ENCODE measurements around the gene CTDSP1. TPM values are rescaled to one million over a fixed set of nuclear protein-coding genes. Genes with fewer than 3 reads are reported as not detected.
A peak's percentile ranks its signal among the peaks of the same experiment; 100 is the strongest.

The CTDSP1 gene
- total RNA-seq, 2 experiments from 2014 or later = 169 to 174 TPM

DNA sequence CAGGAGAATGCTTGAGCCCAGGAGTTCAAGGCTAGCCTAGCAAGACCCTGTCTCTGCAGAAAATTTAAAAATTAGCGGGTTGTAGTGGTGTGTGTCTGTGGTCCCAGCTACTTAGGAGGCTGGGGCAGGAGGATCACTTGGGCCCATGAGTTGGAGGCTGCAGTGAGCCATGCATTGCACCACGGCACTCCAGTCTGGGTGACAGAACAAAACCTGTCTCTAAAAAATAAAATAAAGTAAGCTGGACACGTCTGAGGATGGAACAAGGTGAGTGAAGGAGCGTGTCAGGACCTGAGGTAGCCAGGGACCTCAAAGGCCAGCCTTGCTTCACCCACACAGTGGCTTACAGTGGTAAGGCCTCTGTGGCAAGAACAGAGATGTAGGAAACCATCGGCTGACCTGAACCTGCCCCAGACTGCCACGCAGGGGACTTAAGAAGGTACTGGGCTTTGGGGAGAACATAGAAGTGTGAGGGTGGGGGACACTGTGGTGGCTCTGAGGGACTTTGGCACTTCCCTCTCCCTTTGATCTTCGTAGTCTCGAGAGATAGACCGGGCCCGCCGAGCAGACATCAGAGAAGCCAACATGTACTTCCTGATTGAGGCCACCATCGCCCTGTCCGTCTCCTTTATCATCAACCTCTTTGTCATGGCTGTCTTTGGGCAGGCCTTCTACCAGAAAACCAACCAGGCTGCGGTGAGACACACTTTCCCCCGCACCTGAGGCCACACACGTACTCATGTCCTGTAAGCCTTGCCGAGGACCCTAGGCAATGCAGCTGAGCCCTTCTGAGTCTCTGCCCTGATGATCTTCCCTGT is 10.1 kb upstream of the CTDSP1 start:
- no peak overlapping the region for H3K27ac Mint-ChIP-seq
- no peak for ATAC-seq (ENCODE audit: low read depth)
- H3K27me3 Mint-ChIP-seq = peaks cover 2% of the 10 kb centered on the region
- H3K9me3 Mint-ChIP-seq = no peaks in the 10 kb centered on the region
- H3K4me3 Mint-ChIP-seq = no peak overlapping the region
- no peak for DNase-seq
- H3K36me3 Mint-ChIP-seq = no peaks in the 10 kb centered on the region
- POLR2A ChIA-PET = no interaction called here
- peaks cover 12% of the 10 kb centered on the region for H3K4me1 Mint-ChIP-seq

DNA sequence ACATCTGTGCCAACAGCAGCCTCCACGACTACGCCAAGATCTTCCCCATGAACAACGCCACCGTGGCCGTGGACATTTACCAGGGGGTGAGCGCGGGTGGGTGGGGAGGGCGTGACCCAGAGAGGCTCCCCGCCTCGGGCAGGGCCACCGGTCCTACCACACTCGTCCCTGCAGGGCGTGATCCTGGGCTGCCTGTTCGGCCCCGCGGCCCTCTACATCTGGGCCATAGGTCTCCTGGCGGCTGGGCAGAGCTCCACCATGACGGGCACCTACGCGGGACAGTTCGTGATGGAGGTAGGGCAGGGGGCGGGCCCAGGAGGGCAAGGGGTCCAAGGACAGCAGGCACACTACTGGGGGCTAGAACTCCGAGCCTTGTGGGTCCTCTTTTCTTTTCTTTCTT is 8.5 kb upstream of the CTDSP1 start:
- H3K27ac Mint-ChIP-seq = no peak overlapping the region
- no peak overlapping the region for H3K4me3 Mint-ChIP-seq
- POLR2A ChIA-PET = no interaction called here

DNA sequence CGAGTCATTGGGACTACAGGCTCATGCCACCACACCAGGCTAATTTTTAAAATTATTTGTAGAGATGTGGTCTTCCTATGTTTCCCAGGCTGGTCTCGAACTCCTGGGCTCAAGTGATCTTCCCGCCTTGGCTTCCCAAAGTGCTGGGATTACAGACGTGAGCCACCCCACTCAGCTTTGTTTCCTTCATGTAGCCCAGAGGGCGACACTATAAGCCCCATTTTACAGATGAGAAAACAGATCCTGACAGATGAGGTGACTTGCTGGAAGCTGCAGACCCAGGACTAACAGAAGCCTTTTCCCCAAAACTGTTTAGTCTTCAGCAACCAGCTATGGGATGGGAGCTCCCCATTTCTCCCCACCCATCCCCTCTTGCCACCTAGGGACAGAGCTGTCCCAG is 7.2 kb upstream of the CTDSP1 start:
- H3K4me1 Mint-ChIP-seq = peaks cover 24% of the 10 kb centered on the region
- H3K4me3 Mint-ChIP-seq = no peak overlapping the region
- H3K9me3 Mint-ChIP-seq = no peaks in the 10 kb centered on the region
- no peaks in the 10 kb centered on the region for H3K27me3 Mint-ChIP-seq
- POLR2A ChIA-PET = interaction anchor here (1.2 kb wide), 1 partner anchor 106 kb away, joined by 3 read pairs; no protein-coding TSS in a partner anchor
- peaks cover 2% of the 10 kb centered on the region for H3K36me3 Mint-ChIP-seq
- DNase-seq = no peak
- no peak for ATAC-seq (ENCODE audit: low read depth)
- H3K27ac Mint-ChIP-seq = no peak overlapping the region

More for the DNA sequence above, 8.5 kb upstream of the CTDSP1 start:
- Mint-ChIP-seq H3K4me1 (peaks cover 21% of the 10 kb centered on the region), H3K27me3 (peaks cover 2% of the 10 kb centered on the region), H3K36me3 (no peaks in the 10 kb centered on the region), H3K9me3 (no peaks in the 10 kb centered on the region)
- DNase-seq (no peak), ATAC-seq (ENCODE audit: low read depth) (no peak)

DNA sequence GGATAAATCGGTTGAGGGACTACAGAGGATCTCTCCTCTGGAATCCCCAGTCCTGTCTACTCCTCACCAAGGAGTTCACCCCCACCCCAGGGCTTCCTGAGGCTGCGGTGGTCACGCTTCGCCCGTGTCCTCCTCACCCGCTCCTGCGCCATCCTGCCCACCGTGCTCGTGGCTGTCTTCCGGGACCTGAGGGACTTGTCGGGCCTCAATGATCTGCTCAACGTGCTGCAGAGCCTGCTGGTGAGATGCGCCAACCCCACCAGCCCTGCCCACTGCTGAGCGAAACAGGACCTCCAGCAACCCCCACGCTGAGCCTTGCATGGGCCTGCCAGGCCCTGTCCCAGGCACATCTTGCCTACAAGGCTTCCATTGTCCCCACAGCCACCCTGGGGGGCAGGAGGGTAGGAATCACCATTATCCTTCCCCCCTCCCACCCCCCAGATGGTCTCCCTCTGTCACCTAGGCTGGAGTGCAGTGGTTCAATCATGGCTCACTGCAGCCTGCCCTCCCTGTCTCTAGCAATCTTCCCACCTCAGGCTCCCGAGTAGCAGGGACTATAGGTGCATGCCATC is 6.7 kb upstream of the CTDSP1 start:
- H3K27me3 Mint-ChIP-seq = no peaks in the 10 kb centered on the region
- peak overlapping the region; percentile 48 for H3K27ac Mint-ChIP-seq
- H3K36me3 Mint-ChIP-seq = peaks cover 2% of the 10 kb centered on the region
- peaks cover 24% of the 10 kb centered on the region for H3K4me1 Mint-ChIP-seq
- no peaks in the 10 kb centered on the region for H3K9me3 Mint-ChIP-seq
- H3K4me3 Mint-ChIP-seq = no peak overlapping the region
- no peak for DNase-seq
- POLR2A ChIA-PET = interaction anchor here (0.6 to 1.2 kb wide), 2 partner anchors 26 to 107 kb away, joined by 3 to 4 read pairs; no protein-coding TSS in a partner anchor
- ATAC-seq (ENCODE audit: low read depth) = no peak

DNA sequence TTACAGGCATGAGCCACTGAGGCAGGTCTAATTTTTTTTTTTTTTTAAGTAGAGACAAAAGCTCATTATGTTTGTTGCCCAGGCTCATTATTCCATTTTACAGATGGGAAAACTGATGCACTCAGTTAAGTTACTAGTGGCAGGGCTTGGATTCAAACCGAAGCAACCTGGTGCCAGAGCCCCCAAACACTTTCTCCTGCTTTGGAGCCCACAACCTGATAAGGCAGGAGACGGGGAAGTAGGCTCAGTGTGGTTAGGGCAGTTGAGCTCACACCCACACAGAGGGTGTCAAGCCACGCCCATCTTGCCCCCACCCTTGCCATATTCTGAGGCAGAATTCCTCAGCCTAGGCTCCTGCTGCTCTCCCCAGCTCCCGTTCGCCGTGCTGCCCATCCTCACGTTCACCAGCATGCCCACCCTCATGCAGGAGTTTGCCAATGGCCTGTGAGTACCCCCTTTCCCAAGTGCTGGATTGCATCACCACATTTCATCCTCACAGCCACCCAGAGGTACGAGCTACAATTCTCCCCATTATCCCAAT is 5.8 kb upstream of the CTDSP1 start:
- no peak for DNase-seq
- no peaks in the 10 kb centered on the region for H3K9me3 Mint-ChIP-seq
- H3K27ac Mint-ChIP-seq = peak overlapping the region; percentile 45
- POLR2A ChIA-PET = interaction anchor here (1.2 to 1.3 kb wide), 3 partner anchors 103 to 120 kb away, joined by 3 read pairs; no protein-coding TSS in a partner anchor
- H3K4me1 Mint-ChIP-seq = peaks cover 24% of the 10 kb centered on the region
- H3K27me3 Mint-ChIP-seq = no peaks in the 10 kb centered on the region
- peaks cover 2% of the 10 kb centered on the region for H3K36me3 Mint-ChIP-seq
- H3K4me3 Mint-ChIP-seq = no peak overlapping the region
- no peak for ATAC-seq (ENCODE audit: low read depth)

DNA sequence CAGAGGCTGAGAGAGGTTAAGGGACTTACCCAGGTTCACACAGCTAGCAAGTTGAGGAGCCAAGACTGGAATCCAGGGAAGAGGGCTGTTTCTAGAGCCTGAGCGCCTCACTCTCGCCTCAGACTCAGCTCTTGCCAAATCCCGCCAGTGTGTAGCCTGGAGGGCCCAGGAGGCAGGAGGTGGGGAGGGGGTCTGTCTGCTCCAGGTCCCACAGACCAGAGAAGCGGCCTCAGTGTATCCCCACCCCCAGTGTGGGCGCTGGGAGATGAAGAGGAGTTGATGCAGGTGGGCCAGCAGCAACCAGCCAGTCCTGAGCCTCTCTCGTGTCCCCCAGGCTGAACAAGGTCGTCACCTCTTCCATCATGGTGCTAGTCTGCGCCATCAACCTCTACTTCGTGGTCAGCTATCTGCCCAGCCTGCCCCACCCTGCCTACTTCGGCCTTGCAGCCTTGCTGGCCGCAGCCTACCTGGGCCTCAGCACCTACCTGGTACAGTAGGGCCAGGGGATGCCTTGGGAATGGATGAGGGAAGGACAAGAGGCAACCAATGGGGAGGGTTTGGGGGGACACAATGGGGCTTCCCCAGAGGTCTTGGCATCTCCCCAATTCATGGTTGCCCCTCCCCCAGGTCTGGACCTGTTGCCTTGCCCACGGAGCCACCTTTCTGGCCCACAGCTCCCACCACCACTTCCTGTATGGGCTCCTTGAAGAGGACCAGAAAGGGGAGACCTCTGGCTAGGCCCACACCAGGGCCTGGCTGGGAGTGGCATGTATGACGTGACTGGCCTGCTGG is 5.2 kb upstream of the CTDSP1 start:
- POLR2A ChIA-PET = interaction anchor here (1.2 to 1.3 kb wide), 2 partner anchors 104 to 121 kb away, joined by 3 read pairs; no protein-coding TSS in a partner anchor
- ATAC-seq (ENCODE audit: low read depth) = no peak
- Mint-ChIP-seq H3K9me3 (no peaks in the 10 kb centered on the region), H3K4me1 (peaks cover 24% of the 10 kb centered on the region), H3K27me3 (no peaks in the 10 kb centered on the region), H3K36me3 (peaks cover 2% of the 10 kb centered on the region), H3K4me3 (no peak overlapping the region), H3K27ac (peak overlapping the region; percentile 62)
- peak; percentile 48 for DNase-seq

DNA sequence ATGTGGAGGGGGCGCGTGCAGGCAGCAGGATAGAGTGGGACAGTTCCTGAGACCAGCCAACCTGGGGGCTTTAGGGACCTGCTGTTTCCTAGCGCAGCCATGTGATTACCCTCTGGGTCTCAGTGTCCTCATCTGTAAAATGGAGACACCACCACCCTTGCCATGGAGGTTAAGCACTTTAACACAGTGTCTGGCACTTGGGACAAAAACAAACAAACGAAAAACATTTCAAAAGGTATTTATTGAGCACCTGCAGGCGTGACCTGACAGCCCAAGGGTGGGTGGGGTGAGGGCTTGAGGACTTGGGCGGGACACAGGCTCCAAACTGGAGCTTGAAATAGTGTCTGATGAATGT is 4.6 kb upstream of the CTDSP1 start:
- no peak for ATAC-seq (ENCODE audit: low read depth)
- H3K4me1 Mint-ChIP-seq = peaks cover 24% of the 10 kb centered on the region

DNA sequence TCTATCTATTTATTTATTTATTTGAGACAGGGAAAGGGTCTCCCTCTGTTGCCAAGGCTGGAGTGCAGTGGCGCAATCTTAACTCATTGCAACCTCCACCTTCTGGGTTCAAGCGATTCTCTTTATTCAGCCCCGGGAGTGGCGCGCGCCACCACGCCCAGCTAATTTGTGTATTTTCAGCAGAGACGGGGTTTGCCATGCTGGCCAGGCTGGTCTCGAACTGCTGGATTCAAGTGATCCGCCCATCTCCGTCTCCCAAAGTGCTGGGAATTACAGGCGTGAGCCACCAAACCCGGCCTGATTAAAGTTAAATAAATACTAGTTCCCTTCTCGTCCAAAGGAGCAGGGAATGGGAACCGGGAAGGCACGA is 4.2 kb upstream of the CTDSP1 start:
- peaks cover 24% of the 10 kb centered on the region for H3K4me1 Mint-ChIP-seq
- H3K9me3 Mint-ChIP-seq = no peaks in the 10 kb centered on the region
- POLR2A ChIA-PET = interaction anchor here (0.5 to 2.8 kb wide), 7 partner anchors 10 to 180 kb away, joined by 3 to 30 read pairs (median 9); partner anchors contain the start of genes AAMP and PNKD
- no peaks in the 10 kb centered on the region for H3K27me3 Mint-ChIP-seq
- ATAC-seq (ENCODE audit: low read depth) (no peak), DNase-seq (no peak)
- H3K4me3 Mint-ChIP-seq = peak overlapping the region; percentile 70
- peak overlapping the region; percentile 98 for H3K27ac Mint-ChIP-seq
- H3K36me3 Mint-ChIP-seq = peaks cover 2% of the 10 kb centered on the region

More for the DNA sequence above, 4.6 kb upstream of the CTDSP1 start:
- peak overlapping the region; percentile 62 for H3K27ac Mint-ChIP-seq
- DNase-seq = no peak
- H3K9me3 Mint-ChIP-seq = no peaks in the 10 kb centered on the region
- H3K27me3 Mint-ChIP-seq = no peaks in the 10 kb centered on the region
- POLR2A ChIA-PET = interaction anchor here (0.5 to 2.0 kb wide), 2 partner anchors 93 to 122 kb away, joined by 3 to 7 read pairs; no protein-coding TSS in a partner anchor
- H3K4me3 Mint-ChIP-seq = no peak overlapping the region
- peaks cover 2% of the 10 kb centered on the region for H3K36me3 Mint-ChIP-seq

DNA sequence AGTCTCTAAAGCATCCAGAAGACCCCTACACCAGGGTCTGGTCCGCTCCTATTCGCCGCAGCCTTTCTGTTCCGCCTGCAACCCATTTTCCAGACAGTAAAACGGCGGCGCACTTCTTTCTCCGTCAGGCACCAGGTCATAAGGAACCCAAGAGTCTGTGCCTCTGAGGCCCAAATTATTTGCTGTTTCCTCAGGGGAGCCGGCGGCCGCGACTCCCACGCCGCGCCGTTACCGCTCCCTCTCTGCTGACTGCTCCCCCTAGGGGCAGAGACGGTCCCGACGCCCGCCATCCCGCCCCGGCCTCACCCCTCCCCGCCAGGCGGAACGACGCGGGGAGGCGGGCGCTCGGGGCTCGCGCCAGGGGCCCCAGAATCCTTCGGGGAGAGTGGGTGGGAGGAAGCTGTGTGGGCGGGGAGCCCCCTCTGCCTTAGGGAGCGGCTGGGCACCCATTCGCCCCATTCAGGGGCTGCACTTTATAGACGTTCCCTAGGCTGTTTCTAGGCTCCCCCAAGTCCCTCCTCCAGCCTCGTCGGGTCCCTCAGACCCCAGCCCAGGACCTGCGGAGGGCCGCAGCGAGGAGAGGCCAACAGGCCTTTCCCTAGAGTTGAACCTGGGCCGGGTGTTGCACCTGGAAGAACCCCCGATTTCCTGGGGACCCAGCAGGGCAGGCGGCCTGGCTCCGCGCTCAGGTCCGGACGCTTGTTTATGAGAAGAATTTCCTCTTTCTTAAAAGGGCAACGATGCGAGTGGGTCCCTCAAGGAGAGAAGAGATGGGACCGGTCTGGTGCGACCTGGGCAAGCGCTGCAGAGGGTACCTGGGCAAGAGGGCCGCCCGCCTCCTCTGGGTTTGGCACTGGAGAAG is 3.6 kb upstream of the CTDSP1 start:
- peaks cover 2% of the 10 kb centered on the region for H3K36me3 Mint-ChIP-seq
- H3K4me3 Mint-ChIP-seq = peak overlapping the region; percentile 97
- POLR2A ChIA-PET = interaction anchor here (0.5 to 2.8 kb wide), 11 partner anchors 10 to 180 kb away, joined by 3 to 30 read pairs (median 7); partner anchors contain the start of genes AAMP, PNKD and USP37
- DNase-seq = peak; percentile 95
- H3K27me3 Mint-ChIP-seq = no peaks in the 10 kb centered on the region
- peak overlapping the region; percentile 98 for H3K27ac Mint-ChIP-seq
- peaks cover 24% of the 10 kb centered on the region for H3K4me1 Mint-ChIP-seq
- ATAC-seq (ENCODE audit: low read depth) = peak; percentile 57
- no peaks in the 10 kb centered on the region for H3K9me3 Mint-ChIP-seq

DNA sequence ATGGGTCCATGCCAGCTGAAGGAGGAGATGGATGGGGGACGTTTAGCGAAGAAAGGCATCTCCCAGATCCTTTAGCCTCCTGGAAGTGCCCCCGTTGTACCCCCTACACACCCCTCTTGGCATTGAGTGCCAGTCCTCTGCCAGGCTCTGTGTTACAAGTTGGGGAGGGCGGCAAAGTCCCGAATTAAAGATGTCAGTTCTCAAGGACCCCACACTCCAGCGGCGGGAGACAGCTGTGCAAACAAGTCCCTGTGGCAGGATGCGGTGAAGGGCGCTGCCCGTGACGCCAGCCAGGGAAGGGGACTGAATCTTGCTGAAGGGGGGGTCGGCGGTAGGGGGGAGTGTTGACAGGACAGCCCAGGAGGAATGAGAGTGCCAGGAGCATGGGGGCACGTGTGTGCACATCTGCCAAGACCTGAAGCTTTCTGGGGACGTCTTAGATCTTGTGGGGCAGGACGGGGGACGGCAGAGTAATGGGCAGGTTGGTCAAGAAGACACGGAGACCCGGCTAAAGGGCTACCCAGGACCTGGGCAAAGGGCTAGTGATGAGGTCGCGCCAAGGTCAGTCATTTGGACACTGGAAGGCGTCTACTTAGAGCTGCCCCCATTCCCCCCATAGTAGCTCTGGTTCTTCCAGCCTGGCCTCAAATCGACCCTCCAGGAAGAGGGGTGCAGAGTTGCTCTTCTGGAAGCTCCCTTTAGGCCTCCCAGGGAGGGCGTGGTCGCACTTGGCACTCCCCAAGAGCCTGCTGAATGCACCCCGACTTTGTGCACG is 2.8 kb upstream of the CTDSP1 start:
- Mint-ChIP-seq H3K36me3 (peaks cover 2% of the 10 kb centered on the region), H3K4me3 (peak overlapping the region; percentile 97), H3K4me1 (peaks cover 26% of the 10 kb centered on the region), H3K27me3 (no peaks in the 10 kb centered on the region), H3K9me3 (no peaks in the 10 kb centered on the region), H3K27ac (peak overlapping the region; percentile 98)
- ATAC-seq (ENCODE audit: low read depth) (peak; percentile 7), DNase-seq (peak; percentile 83)
- POLR2A ChIA-PET = interaction anchor here (0.7 to 2.8 kb wide), 11 partner anchors 9 to 275 kb away, joined by 4 to 30 read pairs (median 7); partner anchors contain the start of genes AAMP, PNKD, RNF25 and STK36

DNA sequence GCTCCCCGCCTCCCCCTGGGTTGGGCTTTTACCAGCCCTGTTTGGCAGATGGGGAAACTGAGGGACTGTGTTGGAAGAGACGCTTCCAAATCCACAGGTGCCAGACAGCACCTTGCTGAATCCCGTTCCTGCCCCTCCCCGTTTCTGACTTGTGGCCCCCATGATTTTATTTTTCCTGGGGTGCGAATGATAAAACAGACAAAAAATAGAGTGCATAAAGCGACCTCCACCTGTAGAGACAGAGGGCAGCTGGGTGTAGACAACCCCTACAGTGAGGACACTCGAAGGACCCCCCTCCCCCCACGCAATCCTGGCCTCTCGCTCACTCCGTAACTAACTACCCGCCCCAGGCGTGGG is 2.2 kb upstream of the CTDSP1 start:
- peaks cover 2% of the 10 kb centered on the region for H3K36me3 Mint-ChIP-seq
- POLR2A ChIA-PET = interaction anchor here (1.3 to 2.8 kb wide), 8 partner anchors 8 to 274 kb away, joined by 4 to 30 read pairs (median 9); partner anchors contain the start of genes AAMP, PNKD, RNF25 and STK36
- peak overlapping the region; percentile 97 for H3K4me3 Mint-ChIP-seq
- ATAC-seq (ENCODE audit: low read depth) (no peak), DNase-seq (no peak)
- peak overlapping the region; percentile 98 for H3K27ac Mint-ChIP-seq
- H3K4me1 Mint-ChIP-seq = peaks cover 26% of the 10 kb centered on the region
- H3K9me3 Mint-ChIP-seq = no peaks in the 10 kb centered on the region
- H3K27me3 Mint-ChIP-seq = no peaks in the 10 kb centered on the region
